NCI-H748 (cell line): ENCODE data around the gene SPTBN1.
A peak's percentile ranks its signal among the peaks of the same experiment; 100 is the strongest.

Experiments used
- DNase-seq: peaks from one replicate; lab custom pipeline; 2025; ENCODE audit not compliant: unreplicated experiment; lab: John Stamatoyannopoulos, UW

Gene SPTBN1

GRCh38 chr2:54628418-54628817 lies 172.3 kb downstream of the SPTBN1 start:
- DNase-seq: no peak

- no peak for DNase-seq
These were observed 172.8 kb downstream of the SPTBN1 start for GRCh38 chr2:54628957-54629356.

GRCh38 chr2:54629390-54629789 lies 173.3 kb downstream of the SPTBN1 start:
- no peak for DNase-seq

- no peak for DNase-seq
These were observed 174.1 kb downstream of the SPTBN1 start for GRCh38 chr2:54629914-54630857.

- no peak for DNase-seq
These were observed 174.9 kb downstream of the SPTBN1 start for GRCh38 chr2:54630858-54631497.

GRCh38 chr2:54631755-54632154 lies 175.6 kb downstream of the SPTBN1 start:
- DNase-seq: no peak

- no peak for DNase-seq
These were observed 176.9 kb downstream of the SPTBN1 start for GRCh38 chr2:54632733-54633692.

GRCh38 chr2:54634021-54634420 lies 177.9 kb downstream of the SPTBN1 start:
- DNase-seq: no peak

- DNase-seq: no peak
These were observed 178.7 kb downstream of the SPTBN1 start for GRCh38 chr2:54634564-54635511.

GRCh38 chr2:54635554-54636152 lies 179.5 kb downstream of the SPTBN1 start:
- no peak for DNase-seq

GRCh38 chr2:54636415-54637139 lies 180.4 kb downstream of the SPTBN1 start:
- DNase-seq: no peak

GRCh38 chr2:54638103-54638502 lies 182.0 kb downstream of the SPTBN1 start:
- no peak for DNase-seq

GRCh38 chr2:54638774-54639187 lies 182.7 kb downstream of the SPTBN1 start:
- no peak for DNase-seq

GRCh38 chr2:54639609-54640008 lies 183.5 kb downstream of the SPTBN1 start:
- DNase-seq: no peak

- DNase-seq: no peak
These were observed 184.9 kb downstream of the SPTBN1 start for GRCh38 chr2:54640834-54641540.

GRCh38 chr2:54641988-54642387 lies 185.9 kb downstream of the SPTBN1 start:
- no peak for DNase-seq

- peak; percentile 73 for DNase-seq
These were observed 186.7 kb downstream of the SPTBN1 start for GRCh38 chr2:54642677-54643430.

GRCh38 chr2:54644236-54644635 lies 188.1 kb downstream of the SPTBN1 start:
- no peak for DNase-seq
